Measurements from ENCODE around the gene FAM227A.
"Not testable (repeated sequence)": the region's sequence is repeated elsewhere in the genome, so short reads cannot be mapped to it uniquely, and the experiment has no call there.

Gene FAM227A

DNA sequence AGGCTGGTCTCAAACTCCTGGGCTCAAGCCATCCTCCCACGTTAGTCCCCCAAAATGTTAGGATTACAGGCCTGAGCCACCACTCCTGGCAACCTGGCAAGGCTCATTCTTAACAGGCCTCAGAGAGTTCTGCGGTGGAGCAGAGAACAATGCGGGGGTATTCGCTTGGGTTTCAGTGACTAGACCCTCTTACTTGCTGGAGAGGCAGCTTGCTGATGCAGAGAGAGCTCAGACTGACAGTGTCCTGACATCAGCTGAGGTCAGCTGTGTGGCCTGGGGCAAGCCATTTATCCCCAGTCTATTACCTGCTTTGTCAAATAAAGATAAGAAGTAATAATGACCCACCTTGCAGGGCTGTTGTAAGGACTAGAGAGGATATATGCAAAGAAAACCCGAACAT, 46.0 kb downstream of the FAM227A start:
- no peak for DNase-seq

DNA sequence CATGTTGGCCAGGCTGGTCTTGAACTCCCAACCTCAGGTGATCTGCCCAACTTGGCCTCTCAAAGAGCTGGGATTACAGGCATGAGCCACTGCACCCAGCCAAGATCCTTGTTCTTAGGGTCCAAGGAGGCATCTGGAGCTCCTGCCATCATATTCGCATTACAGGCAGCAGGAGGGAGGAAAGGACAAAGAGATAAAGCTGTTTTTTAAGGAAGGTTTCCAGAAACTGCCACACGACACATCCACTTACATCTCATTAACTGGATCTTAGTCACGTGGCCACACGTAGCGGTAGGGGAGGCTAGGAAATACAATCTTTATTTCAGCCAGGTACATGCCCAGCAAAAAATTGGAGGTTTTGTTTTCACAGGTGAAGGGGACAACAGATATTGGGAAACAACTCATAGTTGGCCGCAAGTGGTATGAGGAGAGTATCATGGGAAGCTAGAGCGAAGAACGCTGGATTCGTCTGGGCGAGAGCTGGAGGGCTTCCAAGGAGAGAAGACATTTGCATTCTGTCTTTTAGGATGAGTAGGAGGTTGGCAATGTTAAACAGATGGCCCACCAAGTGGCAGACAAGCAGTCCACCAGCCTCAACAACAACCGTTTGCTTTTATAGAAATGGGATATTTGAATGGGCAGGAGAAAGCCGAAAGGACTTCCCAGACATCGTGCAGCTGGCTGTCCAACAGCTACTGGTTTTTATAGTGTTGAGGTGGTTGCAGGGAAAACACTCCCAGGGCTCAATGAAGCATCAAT, 47.0 kb downstream of the FAM227A start:
- DNase-seq: no peak

GRCh38 chr22:38607680-38608079, 48.5 kb downstream of the FAM227A start:
- no peak for DNase-seq

GRCh38 chr22:38602166-38602565, 54.0 kb downstream of the FAM227A start:
- no peak for DNase-seq

DNA sequence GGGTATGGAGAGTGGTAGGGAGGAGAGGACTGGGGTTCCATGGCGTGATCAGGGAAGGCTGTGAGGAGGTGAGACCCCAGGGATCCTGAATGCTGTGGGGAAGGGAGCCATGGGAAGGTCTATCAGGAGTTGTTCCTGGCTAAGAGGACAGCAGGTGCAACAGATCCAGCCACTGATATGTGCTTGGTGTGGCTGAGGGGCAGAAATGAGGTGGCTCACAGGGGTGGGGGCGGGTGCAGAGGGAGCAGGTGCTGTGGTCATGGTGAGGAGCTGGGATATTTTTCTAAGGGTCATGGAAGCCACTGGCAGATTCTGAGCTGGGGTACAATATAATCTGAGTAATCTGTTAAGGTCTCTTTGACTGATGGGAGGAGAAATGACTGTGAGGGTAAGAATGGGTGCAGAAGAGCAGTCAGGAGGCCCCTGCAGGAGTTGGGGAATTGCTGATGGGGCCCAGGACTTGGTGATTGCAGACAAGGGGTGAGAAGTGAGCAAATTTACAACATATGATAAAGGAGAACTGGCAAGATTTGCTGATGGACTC, 54.9 kb downstream of the FAM227A start:
- DNase-seq: no peak

DNA sequence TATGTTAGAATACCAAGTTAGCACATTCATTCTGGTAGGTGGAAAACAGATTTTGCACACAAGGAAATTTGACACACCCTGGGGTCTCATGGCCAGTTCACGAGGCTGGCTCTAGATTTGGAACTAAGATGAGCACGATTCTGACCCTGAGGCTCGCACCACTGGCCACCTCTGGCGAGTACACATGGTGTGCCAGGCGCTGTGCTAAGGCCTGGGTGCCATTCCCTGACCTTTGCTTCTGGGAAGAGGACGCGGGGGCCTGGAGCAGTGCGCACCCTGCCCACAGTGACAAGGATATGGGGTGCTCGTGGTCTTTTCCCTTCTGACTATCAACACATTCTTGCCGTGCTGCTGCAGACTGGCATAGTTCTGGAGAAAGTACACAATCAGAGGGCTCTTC, 56.7 kb downstream of the FAM227A start:
- DNase-seq: no peak

DNA sequence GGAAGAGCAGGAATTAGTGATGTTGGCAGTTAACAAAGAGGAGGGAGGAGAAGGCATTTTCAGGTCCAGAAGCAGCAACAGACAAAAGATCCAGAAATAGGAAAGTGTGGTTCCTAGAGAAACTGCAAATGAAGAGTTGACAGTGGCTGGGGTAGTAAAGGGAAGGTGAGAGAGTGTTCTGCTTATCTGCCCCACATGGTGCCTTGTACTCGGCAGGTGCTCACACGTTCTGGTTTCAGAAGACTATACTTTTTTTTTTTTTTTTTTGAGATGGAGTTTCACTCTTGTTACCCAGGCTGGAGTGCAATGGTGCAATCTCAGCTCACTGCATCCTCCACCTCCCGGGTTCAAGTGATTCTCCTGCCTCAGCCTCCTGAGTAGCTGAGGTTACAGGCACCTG, 73.3 kb downstream of the FAM227A start:
- DNase-seq: not testable (repeated sequence)

DNA sequence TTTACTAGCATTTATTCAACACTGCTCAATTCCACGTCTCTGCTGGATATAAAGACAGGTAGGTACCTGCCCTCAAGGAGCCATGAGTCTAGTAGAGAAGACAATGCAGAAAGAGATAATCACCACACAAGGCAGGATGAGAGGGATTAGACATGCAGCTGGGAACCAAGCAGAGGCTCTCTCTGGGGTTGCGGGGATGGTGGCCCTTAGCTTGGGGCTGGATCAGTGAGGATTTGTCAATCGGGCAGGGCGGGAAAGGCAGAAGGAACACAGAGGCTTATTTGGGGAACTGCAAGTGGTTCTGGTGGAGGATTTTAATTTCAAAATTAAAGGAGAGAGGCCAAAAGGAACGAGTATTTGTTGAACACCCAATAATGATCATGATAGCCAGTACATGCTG, 77.7 kb downstream of the FAM227A start:
- DNase-seq: no peak

GRCh38 chr22:38572065-38572464, 84.1 kb downstream of the FAM227A start:
- peak; percentile 25 for DNase-seq

GRCh38 chr22:38570779-38571364, 85.3 kb downstream of the FAM227A start:
- DNase-seq: peak; percentile 18

DNA sequence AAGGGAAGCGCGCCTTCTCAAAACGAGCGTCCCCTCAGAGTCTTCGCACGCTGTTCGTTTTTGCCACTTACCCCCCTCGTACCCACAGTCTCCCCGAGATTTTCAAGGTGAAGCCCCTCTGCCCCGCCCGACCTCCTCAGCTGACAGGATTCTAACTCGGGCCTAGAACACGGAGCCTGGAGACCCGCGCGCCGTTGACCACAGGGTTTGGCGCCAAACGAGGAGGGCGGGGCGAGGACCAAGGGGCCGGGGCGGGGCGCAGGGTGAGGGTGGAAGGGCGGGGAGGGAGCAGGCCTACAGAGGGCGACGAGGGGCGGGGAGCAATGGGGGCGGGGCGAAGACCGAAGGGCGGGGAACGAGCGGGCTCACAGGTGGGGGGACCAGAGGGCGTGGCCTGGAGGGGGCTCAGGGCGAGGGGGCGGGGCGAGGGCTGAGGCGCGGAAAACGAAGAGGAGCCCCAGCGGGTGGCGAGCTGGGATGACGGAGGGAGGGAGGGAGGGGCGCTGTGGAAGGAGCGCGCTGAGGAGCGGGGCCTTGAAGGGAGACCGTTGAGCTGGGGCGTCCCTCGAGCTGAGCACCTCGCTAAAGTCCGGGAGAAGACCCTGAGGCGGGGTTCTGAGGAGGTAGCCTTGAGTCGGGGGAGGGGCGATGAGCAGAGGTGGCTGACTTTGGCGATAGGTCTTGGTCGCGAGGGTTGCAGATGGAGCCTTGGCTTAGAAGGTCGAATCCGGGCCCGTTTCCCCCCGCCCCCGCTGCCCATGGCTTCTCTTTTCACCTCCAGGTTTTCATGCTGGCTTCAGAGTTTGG, 86.0 kb downstream of the FAM227A start, which contains the start of gene DMC1:
Gene DMC1, minus strand, starts transcription at position 212 of the 807 bp plus-strand sequence. CDS start 1,927 bp downstream, outside the sequence.
- peak; percentile 98 for DNase-seq

DNA sequence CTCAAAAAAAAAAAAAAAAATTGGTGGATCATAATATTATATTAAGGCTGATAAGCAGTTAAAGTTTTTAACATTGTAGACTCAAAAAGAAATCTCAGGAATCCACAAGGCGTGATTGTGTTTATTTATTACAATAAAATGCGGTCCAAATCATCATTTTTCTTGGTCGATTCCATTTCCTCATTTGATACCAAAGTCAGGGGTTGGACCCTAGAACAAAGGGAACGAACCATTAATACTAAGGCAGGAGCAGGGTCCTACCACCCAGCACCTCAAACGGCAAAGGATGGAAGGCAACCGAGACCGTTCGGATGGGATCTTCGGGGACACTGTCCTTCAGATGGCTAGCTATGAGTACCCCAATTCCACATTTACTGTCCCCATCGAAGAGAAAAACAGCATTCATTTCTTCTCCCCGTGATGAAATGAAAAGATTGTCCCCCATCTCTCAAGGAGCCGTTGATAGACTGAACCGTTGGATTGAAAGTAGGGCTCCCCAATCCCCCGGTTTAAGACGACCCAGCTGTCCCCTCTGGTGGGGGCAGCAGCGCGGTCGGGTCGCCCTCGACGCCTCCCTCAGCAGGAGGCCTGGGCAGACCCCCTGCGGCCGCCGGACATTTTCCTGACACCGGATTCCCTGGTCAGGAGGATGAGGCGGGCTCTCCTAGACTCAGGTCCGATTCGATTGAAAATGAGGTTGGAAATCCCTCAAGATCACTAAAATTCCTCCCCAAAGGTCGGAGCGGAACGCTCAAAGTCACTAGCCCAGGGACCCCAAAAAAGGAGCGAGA, 86.8 kb downstream of the FAM227A start:
- DNase-seq: no peak

DNA sequence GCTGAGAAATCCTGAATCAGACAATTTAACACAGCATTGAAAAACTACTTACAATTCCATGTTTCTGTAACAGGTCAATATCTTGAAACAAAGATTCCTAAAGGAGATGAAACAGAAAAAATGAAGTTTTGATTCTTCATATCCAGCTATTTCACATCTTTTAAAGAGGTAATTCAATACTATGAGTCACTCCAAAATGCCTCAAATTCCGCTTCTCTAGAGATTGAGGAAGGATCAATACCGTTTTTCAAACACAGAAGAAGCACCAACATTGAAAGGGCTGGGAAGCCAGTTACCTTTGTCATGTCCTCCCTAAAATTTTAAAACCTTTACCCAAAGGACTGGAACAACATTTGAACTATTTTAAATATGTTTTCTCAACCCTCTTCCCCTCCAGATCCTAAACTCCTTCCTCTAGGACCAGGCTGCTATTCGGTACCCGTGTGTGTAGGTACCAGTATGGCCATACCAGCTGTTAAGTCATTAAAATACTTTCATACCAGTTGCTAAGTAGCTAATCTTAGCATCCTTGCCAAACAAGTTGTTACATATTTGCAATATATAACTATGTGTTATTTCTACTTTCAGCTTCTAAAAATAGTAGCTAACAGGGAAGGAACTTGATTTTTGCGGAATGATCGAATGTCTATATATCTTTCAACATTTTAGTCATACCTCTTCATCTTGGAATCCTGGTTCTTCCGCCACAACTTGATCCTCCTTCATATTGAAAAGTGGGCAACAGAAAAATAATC, 88.5 kb downstream of the FAM227A start:
- no peak for DNase-seq

- no peak for DNase-seq
These were observed 89.3 kb downstream of the FAM227A start for GRCh38 chr22:38566726-38567504.

- DNase-seq: no peak
These were observed 90.8 kb downstream of the FAM227A start for GRCh38 chr22:38565441-38565840.

DNA sequence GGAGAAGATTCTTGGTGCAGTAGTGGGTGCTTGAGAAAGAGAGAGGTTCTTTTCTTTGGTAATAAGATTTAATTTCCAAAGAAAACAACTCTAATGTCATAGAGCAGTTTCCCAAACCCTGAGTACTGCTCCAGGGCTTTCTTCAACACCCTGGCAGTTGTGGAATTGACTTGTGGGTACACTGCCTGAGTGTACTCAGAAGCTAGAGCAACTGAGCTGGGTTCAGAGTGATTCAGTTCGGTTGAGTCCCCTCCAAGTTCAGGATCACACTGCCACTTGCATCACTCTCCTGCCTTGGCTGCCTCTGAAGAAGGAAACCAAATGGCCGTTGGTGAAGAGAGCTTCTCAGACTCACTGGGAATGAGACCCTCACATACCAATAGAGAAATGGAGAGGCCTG, 91.5 kb downstream of the FAM227A start:
- DNase-seq: no peak

GRCh38 chr22:38554281-38554680, 101.9 kb downstream of the FAM227A start:
- no peak for DNase-seq

DNA sequence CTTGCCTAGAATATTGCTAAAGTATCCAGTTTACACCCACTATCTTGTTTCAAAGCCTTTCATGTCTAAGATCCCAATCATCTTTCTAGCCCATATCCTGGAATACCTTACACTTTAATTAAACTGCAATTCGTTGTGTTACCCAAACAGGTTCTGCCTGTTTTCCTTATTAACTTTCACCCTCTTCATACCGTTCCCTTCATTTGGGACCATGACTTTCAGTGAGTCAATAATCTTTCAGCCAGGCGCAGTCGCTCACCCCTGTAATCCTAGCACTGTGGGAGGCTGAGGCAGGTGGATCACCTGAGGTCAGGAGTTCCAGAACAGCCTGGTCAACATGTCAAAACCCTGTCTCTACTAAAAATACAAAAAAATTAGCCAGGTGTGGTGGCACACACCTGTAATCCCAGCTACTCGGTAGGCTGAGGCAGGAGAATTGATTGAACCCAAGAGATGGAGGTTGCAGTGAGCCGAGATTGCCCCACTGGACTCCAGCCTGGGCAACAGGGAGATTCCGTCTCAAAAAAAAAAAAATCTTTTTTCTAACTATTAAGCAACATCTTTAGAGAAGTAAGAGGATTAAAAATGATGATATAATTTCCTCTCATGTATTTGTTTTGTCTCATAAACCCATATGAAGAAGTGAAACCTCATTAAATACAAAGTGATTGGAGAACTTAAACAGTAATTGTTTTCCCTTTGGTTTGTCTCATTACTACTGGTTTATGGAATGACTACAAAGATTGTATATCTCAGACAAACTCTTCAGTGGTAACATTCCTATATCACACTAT, 106.9 kb downstream of the FAM227A start:
- DNase-seq: no peak

DNA sequence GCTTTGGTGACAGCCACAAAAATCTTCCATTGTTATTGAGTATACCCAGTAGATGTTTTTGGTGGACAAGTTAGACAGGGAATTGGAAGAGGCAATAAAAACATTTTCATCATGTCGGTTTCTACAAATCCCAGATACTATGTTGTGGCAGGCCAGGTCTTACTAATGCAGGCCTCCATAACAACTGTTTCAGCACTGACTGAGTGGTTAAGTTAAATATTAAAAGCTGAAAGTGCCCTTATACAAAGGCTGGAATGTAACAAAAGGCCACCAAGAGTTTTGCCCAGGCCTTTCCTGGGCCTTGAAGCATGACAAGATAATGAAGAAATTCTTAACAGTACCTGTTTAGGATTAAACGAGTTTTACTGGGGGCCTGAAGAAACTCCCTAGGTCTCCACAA, 115.5 kb downstream of the FAM227A start:
- no peak for DNase-seq

DNA sequence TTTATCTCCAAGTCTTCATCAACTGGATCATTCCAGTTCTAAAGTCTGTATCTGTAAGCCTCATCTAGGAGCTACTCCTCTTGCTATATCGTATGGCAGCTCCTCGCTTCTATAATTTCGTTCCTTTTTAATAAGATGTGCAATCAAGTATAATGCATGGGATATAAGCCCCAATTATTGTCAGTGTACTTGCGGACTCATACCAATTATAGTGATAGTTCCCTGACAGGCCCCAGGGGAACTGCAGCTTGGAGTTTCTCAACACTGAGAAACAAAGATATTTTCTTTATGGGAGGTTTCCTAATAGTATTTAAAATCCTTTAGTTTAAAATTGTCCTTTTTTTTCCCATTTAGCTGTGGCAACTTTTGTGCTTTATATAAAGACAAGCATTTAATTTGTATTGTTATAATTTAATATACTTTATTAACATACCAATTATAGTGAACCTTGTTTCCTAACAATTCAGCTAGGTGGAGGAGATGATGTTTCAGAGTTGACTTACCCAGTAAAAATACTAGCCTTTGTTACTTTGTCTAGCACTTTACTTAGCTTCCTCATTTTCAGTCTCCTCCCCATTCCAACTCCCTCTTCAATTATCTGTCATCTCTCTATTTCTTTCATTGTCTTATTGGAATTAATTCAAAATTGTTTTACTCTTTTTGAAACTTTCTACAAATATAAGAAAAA, 124.8 kb downstream of the FAM227A start:
- DNase-seq: no peak
